Medulla oblongata (tissue), 1 donor: ENCODE results near the gene EIF2AK3.

Experiments
- DNase-seq: peaks from one replicate; pipeline ENCODE4 v3.0.0-alpha.2; 2015; ENCODE audit errors: extremely low spot score

EIF2AK3 gene

GRCh38 chr2:88540346-88540745 is 86.9 kb downstream of the EIF2AK3 start:
- DNase-seq = no peak

GRCh38 chr2:88538362-88538917 is 88.8 kb downstream of the EIF2AK3 start:
- DNase-seq = no peak

- no peak for DNase-seq
These were observed 89.6 kb downstream of the EIF2AK3 start for GRCh38 chr2:88537640-88538039.

- no peak for DNase-seq
These were observed 97.2 kb downstream of the EIF2AK3 start for GRCh38 chr2:88530081-88530480.

- DNase-seq = no peak
These were observed 105.7 kb downstream of the EIF2AK3 start for GRCh38 chr2:88521445-88522073.

- DNase-seq = no peak
These were observed 109.5 kb downstream of the EIF2AK3 start for GRCh38 chr2:88517759-88518201.
